ENCODE data around the gene UCK1. TPM values are rescaled to one million over a fixed set of nuclear protein-coding genes. Genes with fewer than 3 reads are reported as not detected.

UCK1 gene
- polyA plus RNA-seq, 3 donors: 15.9 to 19.9 (median 16.3) TPM

- Histone ChIP-seq H3K9ac (ENCODE audit: insufficient read depth, low read length, poor library complexity, severe bottlenecking) (no peak overlapping the region), H3K27me3 (ENCODE audit: control insufficient read depth in 2 of 2, insufficient read depth in 2 of 2, low read length in 2 of 2) (no peaks in the 10 kb centered on the region), H3K4me3 (replicated peaks in 1 of 3; ENCODE audit: low read depth in 2 of 3, low read length in 3 of 3) (no peak overlapping the region), H2AFZ (ENCODE audit: insufficient read depth, low read depth, low read length, poor library complexity, severe bottlenecking) (no peak overlapping the region), H3K27ac (ENCODE audit: low read depth in 1 of 2, low read length in 2 of 2) (no peak overlapping the region), H4K20me1 (ENCODE audit: insufficient read depth, low read length) (peaks cover 50% of the 10 kb centered on the region), H3K4me1 (ENCODE audit: control insufficient read depth in 1 of 2, insufficient read depth in 2 of 2, low read length in 2 of 2) (no peaks in the 10 kb centered on the region), H3K36me3 (replicated peaks in 1 of 2; ENCODE audit: control insufficient read depth in 1 of 2, insufficient read depth in 2 of 2, low read length in 2 of 2) (peaks cover 97 to 100% of the 10 kb centered on the region in 2 donors), H3K9me3 (replicated peaks in 1 of 2; ENCODE audit: control insufficient read depth in 1 of 2, insufficient read depth in 1 of 2, low read length in 2 of 2) (no peaks in the 10 kb centered on the region), H3K79me2 (ENCODE audit: insufficient read depth, low read length) (no peaks in the 10 kb centered on the region), H3K4me2 (replicated peaks; ENCODE audit: extremely low read depth, low read length, poor library complexity, severe bottlenecking) (no peak overlapping the region)
- Mint-ChIP-seq H3K27ac (peak overlapping the region in 1 of 7 donors; percentile 76), H3K9me3 (peaks cover 0 to 2% (median 0%) of the 10 kb centered on the region in 7 donors), H3K27me3 (ENCODE audit: low read depth in 3 of 3) (peaks cover 0 to 3% (median 1%) of the 10 kb centered on the region in 3 donors), H3K36me3 (peaks cover 95 to 97% of the 10 kb centered on the region in 2 donors), H3K4me3 (no peak overlapping the region), H3K4me1 (no peaks in the 10 kb centered on the region)
- intact Hi-C loops (cut with micrococcal nuclease): no loop called here
- WGBS (ENCODE audit: insufficient coverage): 96% methylated on average over 6 of the region's 6 CpGs
- no peak for TF ChIP-seq CTCF (IDR thresholded peaks at IDR 0.05)
- DNase-seq: no peak
These were observed 39.0 kb downstream of the UCK1 start for GRCh38 chr9:131492070-131492469.

GRCh38 chr9:131491001-131491710 lies 39.9 kb downstream of the UCK1 start:
- Histone ChIP-seq H3K9me3 (replicated peaks in 1 of 2; ENCODE audit: control insufficient read depth in 1 of 2, insufficient read depth in 1 of 2, low read length in 2 of 2) (no peaks in the 10 kb centered on the region), H3K4me2 (replicated peaks; ENCODE audit: extremely low read depth, low read length, poor library complexity, severe bottlenecking) (no peak overlapping the region), H3K4me1 (ENCODE audit: control insufficient read depth in 1 of 2, insufficient read depth in 2 of 2, low read length in 2 of 2) (no peaks in the 10 kb centered on the region), H3K9ac (ENCODE audit: insufficient read depth, low read length, poor library complexity, severe bottlenecking) (no peak overlapping the region), H3K27me3 (ENCODE audit: control insufficient read depth in 2 of 2, insufficient read depth in 2 of 2, low read length in 2 of 2) (no peaks in the 10 kb centered on the region), H2AFZ (ENCODE audit: insufficient read depth, low read depth, low read length, poor library complexity, severe bottlenecking) (no peak overlapping the region), H3K36me3 (replicated peaks in 1 of 2; ENCODE audit: control insufficient read depth in 1 of 2, insufficient read depth in 2 of 2, low read length in 2 of 2) (peaks cover 98 to 100% of the 10 kb centered on the region in 2 donors), H3K27ac (ENCODE audit: low read depth in 1 of 2, low read length in 2 of 2) (no peak overlapping the region), H3K79me2 (ENCODE audit: insufficient read depth, low read length) (no peaks in the 10 kb centered on the region), H3K4me3 (replicated peaks in 1 of 3; ENCODE audit: low read depth in 2 of 3, low read length in 3 of 3) (no peak overlapping the region), H4K20me1 (ENCODE audit: insufficient read depth, low read length) (peaks cover 50% of the 10 kb centered on the region)
- peaks cover 98 to 99% of the 10 kb centered on the region in 2 donors for H3K36me3 Mint-ChIP-seq
- TF ChIP-seq CTCF (IDR thresholded peaks at IDR 0.05): no peak
- H3K4me1 Mint-ChIP-seq: no peaks in the 10 kb centered on the region
- H3K4me3 Mint-ChIP-seq: no peak overlapping the region
- peak overlapping the region in 1 of 7 donors; percentile 51 for H3K27ac Mint-ChIP-seq
- intact Hi-C loops (cut with micrococcal nuclease): no loop called here
- peaks cover 0 to 3% (median 1%) of the 10 kb centered on the region in 3 donors for H3K27me3 Mint-ChIP-seq (ENCODE audit: low read depth in 3 of 3)
- 97% methylated on average over 12 of the region's 20 CpGs for WGBS (ENCODE audit: insufficient coverage)
- H3K9me3 Mint-ChIP-seq: peaks cover 0 to 2% (median 0%) of the 10 kb centered on the region in 7 donors
- DNase-seq: no peak

Measured in CD14-positive monocyte (primary cell).